ENCODE measurements around the gene PFDN6. TPM values are rescaled to one million over a fixed set of nuclear protein-coding genes. Genes with fewer than 3 reads are reported as not detected.
A peak's percentile ranks its signal among the peaks of the same experiment; 100 is the strongest.

PFDN6 gene
- total and polyA plus RNA-seq, 9 of the 15 experiments (the other 6 are each of a cell fraction or from before 2014, with no cell fraction given): 6.8 to 475 (median 216) TPM

DNA sequence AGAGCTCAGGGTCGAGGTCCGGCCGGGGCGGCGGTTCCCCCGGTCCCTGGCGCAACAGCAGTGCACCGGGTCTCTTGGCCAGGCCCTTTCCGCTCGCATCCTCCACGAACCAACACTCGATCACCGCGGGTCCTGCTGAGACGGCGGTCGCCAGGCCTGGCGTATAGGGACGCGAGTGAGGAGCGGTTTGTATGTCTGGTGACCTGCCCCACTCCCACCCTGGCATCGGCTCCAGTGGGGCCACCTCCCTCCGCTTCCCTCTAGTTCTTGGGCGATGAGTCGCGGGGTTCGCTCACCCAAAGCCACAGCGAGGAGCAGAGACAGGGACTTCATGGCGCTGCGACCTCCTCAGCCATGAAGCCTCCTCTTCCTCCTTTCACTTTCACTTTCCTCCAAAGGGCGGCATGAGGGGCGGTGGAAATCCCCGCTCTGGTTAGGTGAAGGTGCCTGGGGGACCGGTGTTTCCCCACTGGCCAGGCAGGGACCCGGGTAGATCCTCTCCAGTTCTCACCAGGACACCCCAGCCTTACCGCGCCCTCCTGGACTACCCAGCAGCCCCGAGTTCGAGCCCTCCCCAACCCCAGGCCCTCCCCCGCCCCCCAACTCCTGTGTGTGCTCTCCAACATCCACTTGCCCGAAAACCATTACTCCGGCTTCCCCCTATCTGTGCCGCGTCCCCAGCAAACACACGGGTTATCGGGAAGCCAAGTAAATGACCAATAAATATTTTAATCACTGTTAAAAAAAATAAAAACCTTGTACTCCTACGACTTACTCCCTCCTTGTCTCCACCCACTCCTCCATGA is 24.5 kb downstream of the PFDN6 start, which contains the start of gene TAPBP (continued):
- TF ChIP-seq BRD4 (IDR thresholded peaks at IDR 0.05): no peak
- TF ChIP-seq, protein P1, sequence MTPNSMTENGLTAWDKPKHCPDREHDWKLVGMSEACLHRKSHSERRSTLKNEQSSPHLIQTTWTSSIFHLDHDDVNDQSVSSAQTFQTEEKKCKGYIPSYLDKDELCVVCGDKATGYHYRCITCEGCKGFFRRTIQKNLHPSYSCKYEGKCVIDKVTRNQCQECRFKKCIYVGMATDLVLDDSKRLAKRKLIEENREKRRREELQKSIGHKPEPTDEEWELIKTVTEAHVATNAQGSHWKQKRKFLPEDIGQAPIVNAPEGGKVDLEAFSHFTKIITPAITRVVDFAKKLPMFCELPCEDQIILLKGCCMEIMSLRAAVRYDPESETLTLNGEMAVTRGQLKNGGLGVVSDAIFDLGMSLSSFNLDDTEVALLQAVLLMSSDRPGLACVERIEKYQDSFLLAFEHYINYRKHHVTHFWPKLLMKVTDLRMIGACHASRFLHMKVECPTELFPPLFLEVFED (CRISPR knock-in tag; conservative IDR thresholded peaks at IDR 0.05): no peak
- no peak for TF ChIP-seq GATAD2A (IDR thresholded peaks at IDR 0.05)
- TF ChIP-seq SP1 (CRISPR knock-in tag; IDR thresholded peaks at IDR 0.05): no peak; the same call in none of the 2 replicates
- TF ChIP-seq, protein P2, sequence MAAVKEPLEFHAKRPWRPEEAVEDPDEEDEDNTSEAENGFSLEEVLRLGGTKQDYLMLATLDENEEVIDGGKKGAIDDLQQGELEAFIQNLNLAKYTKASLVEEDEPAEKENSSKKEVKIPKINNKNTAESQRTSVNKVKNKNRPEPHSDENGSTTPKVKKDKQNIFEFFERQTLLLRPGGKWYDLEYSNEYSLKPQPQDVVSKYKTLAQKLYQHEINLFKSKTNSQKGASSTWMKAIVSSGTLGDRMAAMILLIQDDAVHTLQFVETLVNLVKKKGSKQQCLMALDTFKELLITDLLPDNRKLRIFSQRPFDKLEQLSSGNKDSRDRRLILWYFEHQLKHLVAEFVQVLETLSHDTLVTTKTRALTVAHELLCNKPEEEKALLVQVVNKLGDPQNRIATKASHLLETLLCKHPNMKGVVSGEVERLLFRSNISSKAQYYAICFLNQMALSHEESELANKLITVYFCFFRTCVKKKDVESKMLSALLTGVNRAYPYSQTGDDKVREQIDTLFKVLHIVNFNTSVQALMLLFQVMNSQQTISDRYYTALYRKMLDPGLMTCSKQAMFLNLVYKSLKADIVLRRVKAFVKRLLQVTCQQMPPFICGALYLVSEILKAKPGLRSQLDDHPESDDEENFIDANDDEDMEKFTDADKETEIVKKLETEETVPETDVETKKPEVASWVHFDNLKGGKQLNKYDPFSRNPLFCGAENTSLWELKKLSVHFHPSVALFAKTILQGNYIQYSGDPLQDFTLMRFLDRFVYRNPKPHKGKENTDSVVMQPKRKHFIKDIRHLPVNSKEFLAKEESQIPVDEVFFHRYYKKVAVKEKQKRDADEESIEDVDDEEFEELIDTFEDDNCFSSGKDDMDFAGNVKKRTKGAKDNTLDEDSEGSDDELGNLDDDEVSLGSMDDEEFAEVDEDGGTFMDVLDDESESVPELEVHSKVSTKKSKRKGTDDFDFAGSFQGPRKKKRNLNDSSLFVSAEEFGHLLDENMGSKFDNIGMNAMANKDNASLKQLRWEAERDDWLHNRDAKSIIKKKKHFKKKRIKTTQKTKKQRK (IDR thresholded peaks at IDR 0.05; ENCODE audit: borderline replicate concordance, low read depth, low read length): no peak
- TF ChIP-seq TOE1 (IDR thresholded peaks at IDR 0.05; ENCODE audit: borderline replicate concordance): 0 out of 2 replicates have a peak, but pooled peaks have one; percentile 20
- TF ChIP-seq TOE1 (CRISPR knock-in tag; IDR thresholded peaks at IDR 0.05; ENCODE audit: borderline replicate concordance, low read depth): no peak
- TF ChIP-seq, protein P3, sequence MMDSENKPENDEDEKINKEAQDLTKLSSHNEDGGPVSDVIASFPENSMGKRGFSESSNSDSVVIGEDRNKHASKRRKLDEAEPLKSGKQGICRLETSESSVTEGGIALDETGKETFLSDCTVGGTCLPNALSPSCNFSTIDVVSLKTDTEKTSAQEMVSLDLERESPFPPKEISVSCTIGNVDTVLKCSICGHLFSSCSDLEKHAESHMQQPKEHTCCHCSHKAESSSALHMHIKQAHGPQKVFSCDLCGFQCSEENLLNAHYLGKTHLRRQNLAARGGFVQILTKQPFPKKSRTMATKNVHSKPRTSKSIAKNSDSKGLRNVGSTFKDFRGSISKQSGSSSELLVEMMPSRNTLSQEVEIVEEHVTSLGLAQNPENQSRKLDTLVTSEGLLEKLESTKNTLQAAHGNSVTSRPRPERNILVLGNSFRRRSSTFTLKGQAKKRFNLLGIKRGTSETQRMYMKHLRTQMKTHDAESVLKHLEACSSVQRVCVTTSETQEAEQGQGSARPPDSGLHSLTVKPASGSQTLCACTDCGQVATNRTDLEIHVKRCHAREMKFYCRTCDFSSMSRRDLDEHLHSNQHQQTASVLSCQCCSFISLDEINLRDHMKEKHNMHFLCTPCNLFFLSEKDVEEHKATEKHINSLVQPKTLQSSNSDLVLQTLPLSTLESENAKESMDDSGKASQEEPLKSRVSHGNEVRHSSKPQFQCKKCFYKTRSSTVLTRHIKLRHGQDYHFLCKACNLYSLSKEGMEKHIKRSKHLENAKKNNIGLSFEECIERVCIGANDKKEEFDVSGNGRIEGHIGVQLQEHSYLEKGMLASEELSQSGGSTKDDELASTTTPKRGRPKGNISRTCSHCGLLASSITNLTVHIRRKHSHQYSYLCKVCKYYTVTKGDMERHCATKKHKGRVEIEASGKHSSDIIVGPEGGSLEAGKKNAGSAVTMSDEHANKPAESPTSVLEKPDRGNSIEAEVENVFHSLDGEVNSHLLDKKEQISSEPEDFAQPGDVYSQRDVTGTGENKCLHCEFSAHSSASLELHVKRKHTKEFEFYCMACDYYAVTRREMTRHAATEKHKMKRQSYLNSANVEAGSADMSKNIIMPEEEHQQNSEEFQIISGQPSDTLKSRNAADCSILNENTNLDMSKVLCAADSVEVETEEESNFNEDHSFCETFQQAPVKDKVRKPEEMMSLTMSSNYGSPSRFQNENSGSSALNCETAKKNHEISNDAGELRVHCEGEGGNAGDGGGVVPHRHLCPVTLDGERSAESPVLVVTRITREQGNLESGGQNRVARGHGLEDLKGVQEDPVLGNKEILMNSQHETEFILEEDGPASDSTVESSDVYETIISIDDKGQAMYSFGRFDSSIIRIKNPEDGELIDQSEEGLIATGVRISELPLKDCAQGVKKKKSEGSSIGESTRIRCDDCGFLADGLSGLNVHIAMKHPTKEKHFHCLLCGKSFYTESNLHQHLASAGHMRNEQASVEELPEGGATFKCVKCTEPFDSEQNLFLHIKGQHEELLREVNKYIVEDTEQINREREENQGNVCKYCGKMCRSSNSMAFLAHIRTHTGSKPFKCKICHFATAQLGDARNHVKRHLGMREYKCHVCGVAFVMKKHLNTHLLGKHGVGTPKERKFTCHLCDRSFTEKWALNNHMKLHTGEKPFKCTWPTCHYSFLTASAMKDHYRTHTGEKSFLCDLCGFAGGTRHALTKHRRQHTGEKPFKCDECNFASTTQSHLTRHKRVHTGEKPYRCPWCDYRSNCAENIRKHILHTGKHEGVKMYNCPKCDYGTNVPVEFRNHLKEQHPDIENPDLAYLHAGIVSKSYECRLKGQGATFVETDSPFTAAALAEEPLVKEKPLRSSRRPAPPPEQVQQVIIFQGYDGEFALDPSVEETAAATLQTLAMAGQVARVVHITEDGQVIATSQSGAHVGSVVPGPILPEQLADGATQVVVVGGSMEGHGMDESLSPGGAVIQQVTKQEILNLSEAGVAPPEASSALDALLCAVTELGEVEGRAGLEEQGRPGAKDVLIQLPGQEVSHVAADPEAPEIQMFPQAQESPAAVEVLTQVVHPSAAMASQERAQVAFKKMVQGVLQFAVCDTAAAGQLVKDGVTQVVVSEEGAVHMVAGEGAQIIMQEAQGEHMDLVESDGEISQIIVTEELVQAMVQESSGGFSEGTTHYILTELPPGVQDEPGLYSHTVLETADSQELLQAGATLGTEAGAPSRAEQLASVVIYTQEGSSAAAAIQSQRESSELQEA (IDR thresholded peaks at IDR 0.05; ENCODE audit: low read depth): no peak
- no peak for TF ChIP-seq NUFIP1 (IDR thresholded peaks at IDR 0.05; ENCODE audit: partially characterized antibody)
- TF ChIP-seq MCM2 (IDR thresholded peaks at IDR 0.05; ENCODE audit: low read depth): no peak
- TF ChIP-seq, protein P4, sequence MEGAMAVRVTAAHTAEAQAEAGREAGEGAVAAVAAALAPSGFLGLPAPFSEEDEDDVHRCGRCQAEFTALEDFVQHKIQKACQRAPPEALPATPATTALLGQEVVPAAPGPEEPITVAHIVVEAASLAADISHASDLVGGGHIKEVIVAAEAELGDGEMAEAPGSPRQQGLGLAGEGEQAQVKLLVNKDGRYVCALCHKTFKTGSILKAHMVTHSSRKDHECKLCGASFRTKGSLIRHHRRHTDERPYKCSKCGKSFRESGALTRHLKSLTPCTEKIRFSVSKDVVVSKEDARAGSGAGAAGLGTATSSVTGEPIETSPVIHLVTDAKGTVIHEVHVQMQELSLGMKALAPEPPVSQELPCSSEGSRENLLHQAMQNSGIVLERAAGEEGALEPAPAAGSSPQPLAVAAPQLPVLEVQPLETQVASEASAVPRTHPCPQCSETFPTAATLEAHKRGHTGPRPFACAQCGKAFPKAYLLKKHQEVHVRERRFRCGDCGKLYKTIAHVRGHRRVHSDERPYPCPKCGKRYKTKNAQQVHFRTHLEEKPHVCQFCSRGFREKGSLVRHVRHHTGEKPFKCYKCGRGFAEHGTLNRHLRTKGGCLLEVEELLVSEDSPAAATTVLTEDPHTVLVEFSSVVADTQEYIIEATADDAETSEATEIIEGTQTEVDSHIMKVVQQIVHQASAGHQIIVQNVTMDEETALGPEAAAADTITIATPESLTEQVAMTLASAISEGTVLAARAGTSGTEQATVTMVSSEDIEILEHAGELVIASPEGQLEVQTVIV (CRISPR knock-in tag; IDR thresholded peaks at IDR 0.05; ENCODE audit: borderline replicate concordance): no peak
- no peak for TF ChIP-seq XRCC3 (IDR thresholded peaks at IDR 0.05)

Data from K562 (cell line).